Testis (tissue), 2 donors: ENCODE results near the gene TMEM184B.

Experiments used
- CTCF ChIP-seq, 3 experiments: fragments of 450-650 bp in 2 of 3; fragments of 200-600 bp in 1 of 3; sonication (generic) in 1 of 3; IDR thresholded peaks; one replicate each; pipeline ENCODE4 v1.5.1; 2016 to 2019; ENCODE audit warnings: antibody characterized with exemption in 3 of 3, mild to moderate bottlenecking in 2 of 3, moderate library complexity in 1 of 3
- POLR2A ChIP-seq: fragments of 450-650 bp; IDR thresholded peaks from one replicate; pipeline ENCODE4 v1.6.1; 2017; ENCODE audit warnings: antibody characterized with exemption, mild to moderate bottlenecking, moderate library complexity

DNA sequence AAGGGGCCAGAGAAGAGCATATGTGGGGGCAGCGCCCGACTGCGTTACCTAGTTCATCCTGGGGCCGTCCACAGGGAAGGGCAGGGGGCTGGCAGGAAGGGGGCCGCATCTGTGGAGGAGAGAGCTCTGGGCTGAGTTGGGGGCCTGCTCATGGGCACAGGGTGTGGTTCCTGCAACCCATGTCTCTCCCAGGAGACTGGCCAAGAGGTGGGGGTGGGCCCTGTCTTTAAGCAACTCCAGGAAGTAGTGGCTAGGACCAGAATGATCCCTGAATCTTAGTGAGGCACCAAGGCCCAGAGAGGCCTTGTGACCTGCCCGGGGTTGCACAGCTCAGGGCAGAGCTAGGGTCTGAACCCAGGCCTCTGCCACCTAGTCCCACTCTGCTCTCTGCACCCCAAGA lies 22.5 kb upstream of the TMEM184B start:
- TF ChIP-seq POLR2A = no peak
- TF ChIP-seq CTCF (IDR thresholded peaks at IDR 0.05) = no peak
